Stomach smooth muscle (tissue), 2 donors: ENCODE results near the gene LAPTM5.
"Not testable (repeated sequence)": the region's sequence is repeated elsewhere in the genome, so short reads cannot be mapped to it uniquely, and the experiment has no call there.

Experiments used
- H3K27ac ChIP-seq: one replicate; pipeline ENCODE4 v1.7.0; 2013; ENCODE audit warnings: mild to moderate bottlenecking, low read length, inconsistent platforms
- H3K27me3 ChIP-seq, 2 donors: one replicate each; pipeline ENCODE4 v1.7.0; 2013; ENCODE audit warnings: low read length in 2 of 2; ENCODE audit not compliant: insufficient read depth in 2 of 2, control insufficient read depth in 1 of 2
- H3K36me3 ChIP-seq, 2 donors: one replicate each; pipeline ENCODE4 v1.7.0; 2013; ENCODE audit warnings: low read length in 2 of 2; ENCODE audit not compliant: control insufficient read depth in 2 of 2, insufficient read depth in 2 of 2
- H3K4me1 ChIP-seq: one replicate; pipeline ENCODE4 v1.7.0; 2013; ENCODE audit warnings: low read length; ENCODE audit not compliant: control insufficient read depth, insufficient read depth
- H3K4me3 ChIP-seq, 2 donors: one replicate each; pipeline ENCODE4 v1.7.0; 2013; ENCODE audit warnings: low read length in 2 of 2
- H3K9ac ChIP-seq, 2 donors: one replicate each; pipeline ENCODE4 v1.7.0; 2013; ENCODE audit warnings: low read length in 2 of 2, mild to moderate bottlenecking in 1 of 2
- H3K9me3 ChIP-seq, 2 donors: one replicate each; pipeline ENCODE4 v1.7.0; 2013; ENCODE audit warnings: low read length in 2 of 2; ENCODE audit not compliant: control insufficient read depth in 2 of 2
- donor health status: healthy.
- donor health status: Pancreatic carcinoma.

Gene LAPTM5

GRCh38 chr1:30768830-30769718, 11.5 kb upstream of the LAPTM5 start:
- no peaks in the 10 kb centered on the region for H3K27me3 ChIP-seq
- H3K9ac ChIP-seq, result no peak overlapping the region
- H3K27ac ChIP-seq, result no peak overlapping the region
- no peak overlapping the region for H3K4me3 ChIP-seq
- H3K4me1 ChIP-seq, result peaks cover 2% of the 10 kb centered on the region
- no peaks in the 10 kb centered on the region for H3K9me3 ChIP-seq
- H3K36me3 ChIP-seq, result no peaks in the 10 kb centered on the region

GRCh38 chr1:30768159-30768829, 10.7 kb upstream of the LAPTM5 start:
- Histone ChIP-seq H3K4me3 (no peak overlapping the region), H3K4me1 (peaks cover 7% of the 10 kb centered on the region), H3K27ac (no peak overlapping the region), H3K9ac (no peak overlapping the region), H3K27me3 (no peaks in the 10 kb centered on the region), H3K36me3 (no peaks in the 10 kb centered on the region), H3K9me3 (no peaks in the 10 kb centered on the region)

GRCh38 chr1:30766948-30767347, 9.4 kb upstream of the LAPTM5 start:
- H3K4me1 ChIP-seq, H3K36me3 ChIP-seq, H3K27ac ChIP-seq, H3K27me3 ChIP-seq, H3K9ac ChIP-seq, H3K9me3 ChIP-seq, H3K4me3 ChIP-seq: not testable (repeated sequence)

GRCh38 chr1:30765556-30766434, 8.2 kb upstream of the LAPTM5 start:
- H3K4me1 ChIP-seq, result peaks cover 13% of the 10 kb centered on the region
- no peak overlapping the region for H3K4me3 ChIP-seq
- no peaks in the 10 kb centered on the region for H3K27me3 ChIP-seq
- H3K9me3 ChIP-seq, result no peaks in the 10 kb centered on the region
- H3K27ac ChIP-seq, result no peak overlapping the region
- no peaks in the 10 kb centered on the region for H3K36me3 ChIP-seq
- no peak overlapping the region for H3K9ac ChIP-seq

- Histone ChIP-seq H3K9me3 (no peaks in the 10 kb centered on the region), H3K27me3 (no peaks in the 10 kb centered on the region), H3K9ac (no peak overlapping the region), H3K36me3 (no peaks in the 10 kb centered on the region), H3K27ac (no peak overlapping the region), H3K4me1 (peaks cover 13% of the 10 kb centered on the region), H3K4me3 (no peak overlapping the region)
Measured at GRCh38 chr1:30764939-30765555, 7.5 kb upstream of the LAPTM5 start.

GRCh38 chr1:30764396-30764795, 6.8 kb upstream of the LAPTM5 start:
- Histone ChIP-seq H3K27ac (no peak overlapping the region), H3K27me3 (no peaks in the 10 kb centered on the region), H3K4me1 (peaks cover 13% of the 10 kb centered on the region), H3K36me3 (no peaks in the 10 kb centered on the region), H3K4me3 (no peak overlapping the region), H3K9ac (no peak overlapping the region), H3K9me3 (no peaks in the 10 kb centered on the region)

- Histone ChIP-seq H3K9me3 (no peaks in the 10 kb centered on the region), H3K27ac (peak overlapping the region; percentile 24), H3K27me3 (no peaks in the 10 kb centered on the region), H3K9ac (peak overlapping the region in 1 of 2 donors; percentile 21), H3K36me3 (no peaks in the 10 kb centered on the region), H3K4me3 (no peak overlapping the region), H3K4me1 (peaks cover 13% of the 10 kb centered on the region)
Measured at GRCh38 chr1:30763651-30764248, 6.2 kb upstream of the LAPTM5 start.

- H3K9me3 ChIP-seq, result no peaks in the 10 kb centered on the region
- H3K4me3 ChIP-seq, result no peak overlapping the region
- no peaks in the 10 kb centered on the region for H3K36me3 ChIP-seq
- H3K27ac ChIP-seq, result no peak overlapping the region
- H3K9ac ChIP-seq, result no peak overlapping the region
- H3K4me1 ChIP-seq, result peaks cover 13% of the 10 kb centered on the region
- no peaks in the 10 kb centered on the region for H3K27me3 ChIP-seq
Measured at GRCh38 chr1:30762930-30763650, 5.5 kb upstream of the LAPTM5 start.

- no peak overlapping the region for H3K27ac ChIP-seq
- no peak overlapping the region for H3K4me3 ChIP-seq
- H3K27me3 ChIP-seq, result no peaks in the 10 kb centered on the region
- peaks cover 13% of the 10 kb centered on the region for H3K4me1 ChIP-seq
- no peaks in the 10 kb centered on the region for H3K9me3 ChIP-seq
- no peak overlapping the region for H3K9ac ChIP-seq
- no peaks in the 10 kb centered on the region for H3K36me3 ChIP-seq
Measured at GRCh38 chr1:30762152-30762929, 4.8 kb upstream of the LAPTM5 start.
